Activated naive CD4-positive, alpha-beta T cell treated with anti-CD3 and anti-CD28 coated beads, Interleukin-2, amount 50 U/mL, for 72 hours (primary cell): ENCODE results near the gene CPVL. TPM values are rescaled to one million over a fixed set of nuclear protein-coding genes. Genes with fewer than 3 reads are reported as not detected.

Source experiments
- ATAC-seq, 2 donors: fragments of 150-1000 bp; cut with Tn5 transposase; 2 replicates each; pipeline ENCODE4 v1.10.0; 2021; ENCODE audit warnings: mild to moderate bottlenecking in 2 of 2, moderate library complexity in 2 of 2
- DNase-seq, 2 donors: peaks; one replicate each; pipeline ENCODE4 v3.0.0; 2021 to 2022; ENCODE audit warnings: low spot score in 2 of 2
- H3K27ac Mint-ChIP-seq, 2 donors: one replicate each; pipeline ENCODE4 v1.8.0; 2022; ENCODE audit warnings: mild to moderate bottlenecking in 2 of 2, mixed read lengths in 2 of 2
- H3K36me3 Mint-ChIP-seq, 2 donors: one replicate each; pipeline ENCODE4 v1.8.0; 2022; ENCODE audit warnings: mixed read lengths in 2 of 2
- H3K9me3 Mint-ChIP-seq, 2 donors: one replicate each; pipeline ENCODE4 v1.8.0; 2022; ENCODE audit warnings: mixed read lengths in 2 of 2
- total RNA-seq, 2 donors: library from RNA; stranded (reverse); gene quantifications; one replicate each; pipeline ENCODE4 v1.2.3, GENCODE V29; 2022

CPVL gene
- total RNA-seq, 2 donors from 2014 or later = not detected

DNA sequence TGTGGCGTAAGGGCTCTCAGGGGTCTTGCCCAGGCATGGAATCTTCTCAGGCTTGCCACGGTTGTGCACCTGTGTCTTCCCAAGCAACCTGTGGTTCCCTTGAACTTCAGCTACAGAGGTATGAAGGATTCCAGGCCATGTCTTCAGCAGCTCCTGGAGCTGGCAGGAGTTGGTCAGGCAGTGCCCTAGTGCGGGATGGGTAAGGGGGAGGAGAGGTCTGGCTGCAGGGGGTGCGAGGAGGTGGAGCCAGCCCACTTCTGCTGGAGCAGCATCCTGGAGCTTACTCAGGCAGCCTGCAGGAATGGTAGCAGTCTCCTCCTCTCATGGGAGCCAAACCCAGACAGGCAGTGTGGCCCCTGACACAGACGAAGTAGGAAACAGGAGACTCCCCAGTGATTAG lies 184.4 kb downstream of the CPVL start:
- H3K9me3 Mint-ChIP-seq = no peaks in the 10 kb centered on the region
- H3K36me3 Mint-ChIP-seq = peaks cover 0 to 7% of the 10 kb centered on the region in 2 donors
- no peak for ATAC-seq
- DNase-seq = no peak
- H3K27ac Mint-ChIP-seq = no peak overlapping the region

- no peak for DNase-seq
- H3K9me3 Mint-ChIP-seq = no peaks in the 10 kb centered on the region
Observed at GRCh38 chr7:28960071-28960840, 186.1 kb downstream of the CPVL start.

GRCh38 chr7:28958980-28959347 lies 187.4 kb downstream of the CPVL start:
- Mint-ChIP-seq H3K9me3 (no peaks in the 10 kb centered on the region), H3K27ac (peak overlapping the region in 1 of 2 donors; percentile 65), H3K36me3 (peaks cover 0 to 9% of the 10 kb centered on the region in 2 donors)
- ATAC-seq = no peak
- DNase-seq = no peak

More at GRCh38 chr7:28960071-28960840, 186.1 kb downstream of the CPVL start:
- no peak overlapping the region for H3K27ac Mint-ChIP-seq
- no peak for ATAC-seq
- H3K36me3 Mint-ChIP-seq = peaks cover 0 to 9% of the 10 kb centered on the region in 2 donors

GRCh38 chr7:28958235-28958979 lies 187.9 kb downstream of the CPVL start, which contains the start of gene TRIL:
Gene TRIL (minus strand): TSS chr7:28958330. CDS start chr7:28958046, 284 bp downstream.
- ATAC-seq (no peak), DNase-seq (no peak)
- H3K36me3 Mint-ChIP-seq = peaks cover 0 to 9% of the 10 kb centered on the region in 2 donors
- peak within 1 kb of the TSS in 1 of 2 donors; percentile 65 for H3K27ac Mint-ChIP-seq
- H3K9me3 Mint-ChIP-seq = no peaks in the 10 kb centered on the region

DNA sequence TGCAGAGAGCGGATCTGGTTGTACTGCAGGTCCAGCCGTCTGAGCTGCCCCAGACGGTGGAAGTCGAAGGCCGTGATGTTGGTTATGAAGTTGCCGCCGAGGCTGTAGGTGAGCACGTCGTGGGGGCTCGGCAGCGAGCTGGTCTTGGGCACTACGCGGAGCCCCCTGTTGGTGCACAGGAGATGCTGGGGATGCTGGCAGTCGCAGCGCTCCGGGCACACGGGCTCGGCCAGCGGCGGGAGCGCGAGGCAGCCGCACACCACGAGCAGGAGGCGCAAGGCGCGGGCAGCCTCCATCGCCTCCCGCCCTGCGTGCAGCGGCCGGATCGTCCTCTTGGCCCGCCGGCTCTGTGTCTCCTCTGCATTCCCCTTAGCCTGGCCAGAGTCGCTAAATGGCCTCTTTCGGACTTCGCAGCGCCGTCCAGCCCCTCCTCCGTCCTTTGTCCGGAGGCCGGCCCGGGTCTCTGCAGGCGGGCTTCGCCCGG lies 188.5 kb downstream of the CPVL start:
- peak overlapping the region in 1 of 2 donors; percentile 9 for H3K27ac Mint-ChIP-seq
- ATAC-seq (no peak), DNase-seq (no peak)
- peaks cover 0 to 9% of the 10 kb centered on the region in 2 donors for H3K36me3 Mint-ChIP-seq
- H3K9me3 Mint-ChIP-seq = no peaks in the 10 kb centered on the region

DNA sequence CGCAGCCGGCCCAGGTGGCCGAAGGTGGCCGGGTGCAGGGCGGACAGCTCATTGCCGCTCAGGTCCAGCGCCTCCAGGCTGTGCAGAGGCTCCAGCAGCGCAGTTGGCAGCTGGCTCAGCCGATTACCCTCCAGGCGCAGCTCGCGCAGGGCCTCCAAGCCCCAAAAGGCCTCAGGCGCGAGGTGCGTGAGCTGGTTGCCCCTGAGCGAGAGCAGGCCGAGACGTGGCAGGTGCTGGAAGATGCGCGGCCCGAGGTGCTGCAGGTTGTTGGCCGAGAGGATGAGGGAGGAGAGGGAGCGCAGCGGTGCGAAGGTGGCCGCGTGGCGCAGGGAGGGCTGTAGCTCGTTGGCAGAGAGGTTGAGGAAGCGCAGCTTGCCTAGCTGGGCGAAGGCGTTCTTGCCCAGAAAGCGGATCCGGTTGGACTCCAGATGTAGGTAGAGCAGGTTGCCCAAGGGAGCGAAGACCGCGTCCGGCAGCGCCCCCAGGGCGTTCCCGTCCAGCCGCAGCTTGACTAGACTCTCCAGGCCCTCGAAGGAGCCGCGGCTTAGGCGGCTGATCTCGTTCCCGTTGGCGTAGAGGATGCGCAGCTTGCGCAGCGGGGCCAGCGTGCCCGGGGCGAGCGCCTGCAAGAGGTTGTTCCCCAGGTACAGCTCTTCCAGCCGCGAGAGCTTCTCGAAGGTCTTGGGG lies 189.1 kb downstream of the CPVL start:
- DNase-seq (peak in 1 of 2 donors; percentile 25), ATAC-seq (peak; percentile 26 to 34)
- H3K36me3 Mint-ChIP-seq = peaks cover 0 to 9% of the 10 kb centered on the region in 2 donors
- no peaks in the 10 kb centered on the region for H3K9me3 Mint-ChIP-seq
- H3K27ac Mint-ChIP-seq = peak overlapping the region in 1 of 2 donors; percentile 9

- Mint-ChIP-seq H3K36me3 (peaks cover 0 to 9% of the 10 kb centered on the region in 2 donors), H3K27ac (no peak overlapping the region), H3K9me3 (no peaks in the 10 kb centered on the region)
- peak; percentile 28 to 55 for ATAC-seq
- peak in 1 of 2 donors; percentile 31 for DNase-seq
Observed at GRCh38 chr7:28956608-28957063, 189.7 kb downstream of the CPVL start.

- Mint-ChIP-seq H3K9me3 (no peaks in the 10 kb centered on the region), H3K27ac (no peak overlapping the region), H3K36me3 (peaks cover 0 to 9% of the 10 kb centered on the region in 2 donors)
- ATAC-seq (peak; percentile 43 to 60), DNase-seq (peak in 1 of 2 donors; percentile 45)
Observed at GRCh38 chr7:28955718-28956607, 190.4 kb downstream of the CPVL start.

DNA sequence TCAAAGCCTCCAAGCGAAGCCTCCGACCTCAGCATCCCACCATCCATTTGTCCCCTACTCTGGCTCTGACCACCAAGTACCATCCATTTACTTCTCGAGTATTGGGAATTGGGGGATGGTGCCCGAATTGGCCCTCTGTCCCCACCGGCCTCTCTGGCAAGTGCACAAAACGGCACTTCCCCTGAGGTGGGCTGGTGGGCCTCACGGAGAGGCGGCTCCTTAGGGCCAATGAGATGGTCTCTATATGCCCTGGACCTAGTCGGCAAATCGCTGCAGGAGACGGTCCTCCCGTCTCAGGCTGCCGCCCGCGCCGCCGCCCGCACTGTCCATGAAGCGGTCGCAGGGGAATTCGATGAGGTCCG lies 191.0 kb downstream of the CPVL start:
- Mint-ChIP-seq H3K9me3 (no peaks in the 10 kb centered on the region), H3K27ac (no peak overlapping the region), H3K36me3 (peaks cover 0 to 9% of the 10 kb centered on the region in 2 donors)
- DNase-seq (no peak), ATAC-seq (no peak)

- ATAC-seq (no peak), DNase-seq (no peak)
- Mint-ChIP-seq H3K27ac (no peak overlapping the region), H3K9me3 (no peaks in the 10 kb centered on the region), H3K36me3 (peaks cover 0 to 9% of the 10 kb centered on the region in 2 donors)
Observed at GRCh38 chr7:28954946-28955345, 191.4 kb downstream of the CPVL start.

DNA sequence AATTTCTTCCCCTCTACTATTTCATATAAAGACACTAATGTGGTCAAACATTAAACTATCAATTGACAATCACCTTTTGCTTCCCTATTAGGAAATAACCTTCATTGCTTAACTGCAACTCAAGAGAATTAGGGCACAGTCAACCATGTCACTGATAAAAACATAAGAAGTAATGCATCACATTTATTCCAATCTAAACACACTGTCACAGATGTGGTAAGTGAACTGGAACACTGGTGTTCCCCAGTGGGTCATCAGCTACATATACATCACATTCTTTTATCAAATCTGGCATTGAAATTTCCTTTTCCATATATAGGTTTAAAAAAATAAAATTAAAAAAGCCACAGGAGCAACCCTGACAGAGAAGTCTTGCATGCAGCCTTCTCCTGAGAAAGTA lies 191.9 kb downstream of the CPVL start:
- DNase-seq (no peak), ATAC-seq (no peak)
- Mint-ChIP-seq H3K27ac (no peak overlapping the region), H3K36me3 (peaks cover 0 to 9% of the 10 kb centered on the region in 2 donors), H3K9me3 (no peaks in the 10 kb centered on the region)

- H3K9me3 Mint-ChIP-seq = no peaks in the 10 kb centered on the region
- ATAC-seq (no peak), DNase-seq (no peak)
- no peak overlapping the region for H3K27ac Mint-ChIP-seq
- peaks cover 0 to 9% of the 10 kb centered on the region in 2 donors for H3K36me3 Mint-ChIP-seq
Observed at GRCh38 chr7:28953633-28954032, 192.7 kb downstream of the CPVL start.

Other genes starting within 250 kb of the CPVL start
- under 1 TPM in 1 of 2 donors, not detected in 1; 0.10 TPM for gene TRIL, start 188.2 kb downstream of the CPVL start, total RNA-seq
- under 1 TPM in 1 of 2 donors, not detected in 1; 0.59 TPM for gene CHN2, start 48.2 kb upstream of the CPVL start, total RNA-seq